Right ventricle myocardium superior (tissue), 1 donor: ENCODE results near the gene C1orf50. TPM values are rescaled to one million over a fixed set of nuclear protein-coding genes. Genes with fewer than 3 reads are reported as not detected.
"Not testable (repeated sequence)": the region's sequence is repeated elsewhere in the genome, so short reads cannot be mapped to it uniquely, and the experiment has no call there.

Source experiments
- ATAC-seq: fragments of 200-7000 bp; cut with Tn5 transposase; one replicate; pipeline ENCODE4 v1.9.1; 2020; ENCODE audit warnings: mild to moderate bottlenecking; ENCODE audit not compliant: poor library complexity
- DNase-seq: peaks from one replicate; pipeline ENCODE4 v3.0.0-alpha.2; 2020
- intact Hi-C: fragments of 100-400 bp; cut with DNase I; formaldehyde crosslinking; loops from one replicate; pipeline ENCODE4 v1.11.2; 2022
- total RNA-seq: library from RNA; stranded (reverse); fragmentation: NEBNext Ultra II Directional; extraction: Animal tissue kit (Norgen Biotek cat#: 25700); gene quantifications from one replicate; pipeline ENCODE4 v1.2.1, GENCODE V29; 2021
- donor health status: DM: no; HTN: yes; CAD: no; lungs with severe emphysema.

The C1orf50 gene
- total RNA-seq, 1 donor from 2014 or later: 7.6 TPM

DNA sequence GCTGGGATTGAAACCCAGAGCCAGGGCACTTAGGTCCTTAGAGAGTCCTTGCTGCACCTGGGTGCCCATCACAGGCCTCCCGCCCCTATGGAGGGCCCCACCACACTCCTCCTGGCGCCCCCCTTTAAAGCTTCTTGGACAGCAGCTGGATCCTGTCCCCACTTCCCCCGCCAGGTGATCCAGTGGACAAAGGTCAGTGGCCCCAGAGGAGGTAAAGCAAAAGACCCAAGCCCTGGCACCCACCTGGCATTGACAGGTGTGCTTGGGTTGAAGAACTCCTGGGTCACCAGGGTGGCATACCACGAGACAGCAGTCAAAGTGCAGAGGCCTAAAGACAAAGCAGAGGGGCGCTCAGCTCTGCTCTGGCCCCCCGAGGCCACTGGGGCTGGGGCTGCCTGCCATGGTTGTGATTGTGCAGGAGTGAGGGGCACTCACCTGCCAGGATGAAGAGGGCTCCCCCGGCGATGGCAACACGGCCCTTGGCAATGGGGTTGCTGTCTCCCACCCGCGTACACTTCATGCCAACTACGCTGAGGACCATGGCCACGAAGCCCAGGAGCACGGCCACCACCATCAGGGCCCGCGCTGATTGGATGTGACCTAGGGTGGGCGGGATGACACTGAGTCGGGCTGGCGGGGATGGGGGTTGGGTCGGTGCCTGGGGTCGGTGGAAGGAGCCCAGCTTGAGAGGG is 28.9 kb upstream of the C1orf50 start:
- ATAC-seq (no peak), DNase-seq (no peak)
- intact Hi-C loops: no loop called here

DNA sequence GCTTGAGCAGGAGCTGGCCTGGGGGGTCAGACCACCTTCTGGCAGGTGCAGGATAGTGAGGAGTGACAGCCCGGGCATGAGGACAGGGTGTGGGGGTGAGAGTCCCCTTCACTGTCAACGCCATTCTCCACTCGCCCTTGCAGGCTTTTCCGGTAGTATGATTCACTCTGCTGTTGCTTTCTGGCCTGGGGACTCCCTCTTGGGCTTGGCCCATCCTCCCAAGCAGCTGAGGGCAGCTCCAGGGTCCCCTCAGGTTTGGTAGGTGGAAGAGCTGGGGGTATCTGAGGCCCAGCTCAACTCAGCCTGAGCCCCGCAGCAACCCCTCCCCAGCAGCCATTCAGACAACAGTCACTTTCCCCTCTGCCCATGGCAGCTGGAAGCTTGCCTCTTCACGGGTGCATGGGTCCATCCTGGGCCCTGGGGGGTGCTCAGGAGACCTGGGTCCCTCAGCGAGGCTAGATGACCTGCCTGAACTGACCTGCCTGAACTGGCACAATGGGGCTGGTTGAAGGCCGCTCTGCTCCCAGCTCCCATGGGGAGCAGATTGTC is 28.3 kb upstream of the C1orf50 start:
- ATAC-seq (no peak), DNase-seq (no peak)

DNA sequence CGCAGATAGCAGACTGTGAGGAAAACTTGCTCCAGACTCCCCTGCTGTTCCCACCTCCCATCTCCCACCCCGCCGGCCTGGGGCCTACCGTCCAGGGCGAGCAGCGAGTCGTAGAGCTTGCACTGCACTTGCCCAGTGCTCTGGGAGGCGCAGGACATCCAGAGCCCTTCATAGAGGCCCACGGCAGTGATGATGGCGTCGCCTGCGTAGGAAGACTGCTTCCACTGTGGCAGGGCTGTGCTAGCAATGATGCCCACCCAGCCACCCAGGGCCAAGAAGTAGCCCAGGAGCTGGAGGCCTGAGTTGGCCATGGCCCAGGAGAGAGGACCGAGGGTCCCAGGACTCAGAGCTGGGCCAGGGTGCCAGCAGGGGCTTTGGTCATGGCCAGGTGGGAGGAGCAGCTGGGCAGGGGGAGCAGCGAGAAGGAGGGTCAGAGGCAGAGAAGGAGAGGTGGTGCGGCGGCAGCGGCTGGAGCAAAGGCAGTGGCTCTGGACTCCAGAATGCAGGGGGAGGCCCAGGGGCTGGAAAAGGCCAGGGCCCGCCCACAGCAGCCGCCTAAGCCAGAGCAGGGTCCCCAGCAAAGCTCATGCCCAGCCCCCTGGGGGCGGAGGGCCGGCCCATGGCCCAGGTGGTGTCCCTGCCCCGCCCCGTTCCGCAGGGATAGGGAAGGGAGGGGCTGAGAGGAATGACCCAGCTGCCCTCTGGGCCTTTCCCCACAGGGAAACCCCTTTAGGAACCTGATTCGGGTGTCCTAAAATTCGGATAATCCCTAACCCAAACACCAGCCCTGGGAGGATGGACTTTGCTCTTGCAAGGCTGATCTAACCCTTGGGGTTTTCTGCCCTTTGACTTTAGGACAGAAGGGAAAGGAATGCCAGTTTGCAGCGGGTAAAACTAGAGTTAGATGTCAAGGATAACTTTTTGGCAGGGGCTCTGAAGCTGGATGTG is 27.0 kb upstream of the C1orf50 start, which contains the start of gene CLDN19:
Gene CLDN19 (minus strand): TSS at position 484 of the 948 bp plus-strand sequence. CDS start 173 bp downstream, at position 311.
- intact Hi-C loops: no loop called here
- DNase-seq: no peak
- ATAC-seq: no peak

More for the DNA sequence above, 28.3 kb upstream of the C1orf50 start:
- intact Hi-C loops: no loop called here

DNA sequence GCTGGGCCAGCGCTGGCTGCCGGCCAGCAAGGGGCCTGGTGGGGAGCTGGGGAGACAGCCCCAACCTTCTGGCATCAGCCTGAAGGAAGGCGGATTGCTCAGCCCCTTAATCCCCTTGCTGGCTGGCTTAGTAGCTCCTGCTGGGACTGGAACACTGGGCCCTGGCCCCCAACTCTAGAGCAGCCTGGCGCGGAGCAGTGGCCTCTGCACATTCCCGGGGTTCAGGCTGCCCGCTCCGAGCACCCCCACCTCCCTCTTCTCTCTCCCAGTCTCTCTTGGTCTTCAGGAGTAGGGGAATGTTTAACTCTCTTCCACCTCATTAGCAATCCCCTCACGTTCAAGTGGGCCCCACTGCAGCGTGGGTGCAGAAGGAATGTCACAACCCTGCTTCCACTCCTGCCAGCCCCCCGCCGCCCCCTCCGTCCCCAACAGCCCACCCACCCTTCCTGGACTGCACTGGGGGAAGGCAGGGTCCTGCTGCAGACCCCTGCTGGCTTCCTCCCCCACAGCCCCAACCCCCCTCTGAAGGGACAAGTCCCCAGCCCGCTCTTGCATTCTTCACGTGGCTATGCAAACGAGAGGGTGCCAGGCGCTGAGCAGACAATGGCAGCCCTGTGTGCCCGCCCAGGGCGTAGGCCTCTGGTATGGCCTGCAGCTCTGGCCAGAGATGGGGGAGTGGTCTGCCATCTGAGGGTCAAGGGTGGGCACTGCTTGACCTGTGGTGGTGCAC is 26.0 kb upstream of the C1orf50 start:
- no peak for DNase-seq
- no peak for ATAC-seq
- intact Hi-C loops: no loop called here

DNA sequence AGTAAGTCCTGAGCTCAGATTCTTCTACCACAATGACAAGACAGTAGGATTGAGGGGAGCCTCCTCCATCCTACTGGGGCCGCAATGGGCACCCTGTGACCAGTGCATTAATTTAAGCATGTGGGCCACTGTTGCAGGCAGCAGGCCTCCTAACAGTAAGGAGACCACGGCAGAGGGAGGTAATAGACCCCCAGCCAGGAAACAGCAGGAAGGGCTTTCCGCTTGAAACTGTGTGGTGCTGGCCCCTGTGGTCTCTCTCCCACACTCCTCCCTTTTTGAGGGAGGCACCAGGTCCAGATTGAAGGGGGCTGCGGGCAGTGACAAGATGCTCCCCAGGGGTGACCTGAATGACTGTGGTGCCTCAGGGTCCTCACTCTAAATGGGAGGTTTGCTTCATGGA is 25.3 kb upstream of the C1orf50 start:
- DNase-seq (no peak), ATAC-seq (no peak)
- intact Hi-C loops: no loop called here

DNA sequence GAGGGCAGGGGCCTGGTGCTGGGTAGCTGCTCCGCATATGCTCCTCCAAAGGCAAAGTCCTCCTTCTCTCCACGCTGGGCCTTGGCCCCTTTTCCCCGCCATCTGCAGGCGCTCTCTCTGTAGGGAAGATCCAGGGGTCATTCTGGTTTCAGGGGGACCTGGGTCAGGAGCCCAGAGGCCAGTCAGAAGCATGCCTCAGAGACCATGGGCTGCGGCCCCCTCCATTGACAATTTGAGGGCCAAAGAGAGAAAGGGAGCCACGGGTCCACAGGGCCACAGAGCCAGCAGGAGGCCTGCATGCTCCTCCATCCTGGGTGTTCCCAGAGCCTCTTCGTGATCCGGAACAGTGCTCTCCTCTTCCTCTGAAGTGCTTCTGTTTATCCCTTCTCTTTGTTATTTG is 24.9 kb upstream of the C1orf50 start:
- intact Hi-C loops: no loop called here
- DNase-seq (no peak), ATAC-seq (no peak)

DNA sequence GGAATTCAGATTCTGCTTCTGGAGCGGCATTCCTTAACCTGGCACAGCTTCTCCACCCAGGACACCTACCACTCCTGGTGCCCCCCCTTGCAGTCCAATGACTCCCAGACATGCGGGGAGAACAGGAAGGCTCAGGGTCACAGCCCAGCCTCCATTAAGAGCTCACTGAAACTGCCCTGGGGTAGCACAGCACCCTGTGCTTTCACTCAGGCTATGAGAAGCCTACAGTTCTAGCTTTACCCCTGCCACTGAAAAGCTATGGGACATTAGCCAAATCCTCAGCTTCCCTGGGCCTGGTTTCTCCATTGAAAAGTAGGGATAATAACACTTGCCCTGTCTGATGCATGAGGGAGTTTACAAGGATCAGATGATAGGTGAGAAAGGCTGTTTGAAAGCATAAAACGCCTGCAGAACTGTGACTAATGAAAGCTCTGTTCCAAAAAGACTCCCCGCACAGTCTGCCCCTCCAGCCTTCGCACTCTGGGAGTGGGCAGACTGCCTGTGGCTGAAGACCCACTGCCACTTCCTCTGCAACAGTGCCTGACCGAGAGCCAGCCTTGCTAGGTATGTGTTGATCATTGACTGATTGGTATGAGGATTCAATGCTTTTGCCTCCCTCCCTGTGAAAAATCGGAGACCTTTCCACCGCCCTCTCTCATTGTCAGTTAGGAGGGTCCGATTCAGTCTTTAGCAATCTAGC is 24.3 kb upstream of the C1orf50 start:
- no peak for DNase-seq
- intact Hi-C loops: no loop called here
- no peak for ATAC-seq

DNA sequence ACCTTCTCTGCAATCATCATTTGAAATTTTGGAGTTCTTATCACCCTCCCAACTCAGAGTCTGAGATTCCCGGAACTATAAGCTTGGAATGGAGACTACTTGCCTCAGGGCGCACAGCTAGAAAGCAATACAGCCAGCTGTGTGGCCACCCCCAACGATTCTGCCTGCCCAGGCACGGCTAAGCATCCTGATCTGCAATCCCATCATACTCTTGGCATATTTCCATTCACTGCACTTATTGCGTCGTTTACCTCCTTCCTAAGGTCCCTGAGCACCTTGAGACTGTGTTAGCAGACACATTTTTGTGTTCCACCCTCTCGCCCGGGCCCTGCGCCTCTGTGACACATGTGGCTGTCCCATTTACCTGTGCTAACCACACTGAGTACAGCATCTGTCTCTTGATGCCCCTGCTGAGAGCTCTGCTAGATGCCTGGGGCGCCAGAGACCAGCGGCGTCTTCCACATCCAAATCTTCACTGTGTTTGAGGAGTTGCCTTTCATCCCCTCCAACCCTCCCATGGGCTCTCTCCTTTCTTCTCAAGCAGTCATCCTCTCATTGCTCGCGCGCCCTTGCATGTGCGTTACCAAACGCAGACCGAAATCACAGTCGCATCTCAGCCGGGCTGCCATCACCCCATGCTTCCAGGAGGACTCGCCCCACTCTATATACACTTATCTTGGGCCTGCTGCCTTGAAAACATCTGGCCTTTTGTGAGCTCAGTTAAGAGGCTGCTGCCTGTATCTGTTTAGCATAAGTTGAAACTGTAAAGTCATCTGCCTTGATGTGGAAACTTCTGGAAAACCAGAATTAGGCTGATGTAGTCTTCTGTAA is 23.5 kb upstream of the C1orf50 start:
- DNase-seq (no peak), ATAC-seq (no peak)
- intact Hi-C loops: no loop called here

DNA sequence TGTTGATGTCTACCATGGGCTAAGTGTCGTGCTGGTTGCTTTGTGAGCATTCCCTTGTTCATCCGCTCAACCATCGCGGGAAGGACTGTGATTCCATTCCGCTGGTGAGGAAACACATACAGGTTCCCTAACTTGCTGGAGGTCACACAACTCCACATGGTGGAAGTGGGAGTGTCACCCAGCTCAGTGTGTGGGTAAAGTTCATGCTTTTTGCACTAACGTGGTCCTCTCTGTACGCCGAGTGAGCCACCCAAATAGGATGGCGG is 23.0 kb upstream of the C1orf50 start:
- no peak for DNase-seq
- intact Hi-C loops: no loop called here
- no peak for ATAC-seq

DNA sequence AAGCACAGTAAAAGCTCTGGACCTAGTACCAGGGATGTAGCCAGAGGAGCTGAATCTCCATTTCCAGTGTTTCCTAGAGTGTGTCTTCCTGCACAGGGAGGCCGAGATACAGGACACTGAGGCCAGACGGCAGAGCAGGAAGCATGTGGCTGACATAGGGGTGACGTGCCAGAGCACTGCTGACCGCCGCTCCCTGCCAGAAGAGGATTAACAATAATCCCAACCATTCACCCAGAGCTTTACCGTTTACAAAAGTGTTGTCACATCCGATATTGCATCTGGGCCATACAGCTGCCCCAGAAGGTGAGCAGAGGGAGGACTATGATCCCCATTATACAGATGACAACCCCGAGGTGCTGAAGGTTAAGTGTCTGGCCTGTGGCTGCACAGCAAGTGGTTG is 21.2 kb upstream of the C1orf50 start:
- DNase-seq (no peak), ATAC-seq (no peak)

DNA sequence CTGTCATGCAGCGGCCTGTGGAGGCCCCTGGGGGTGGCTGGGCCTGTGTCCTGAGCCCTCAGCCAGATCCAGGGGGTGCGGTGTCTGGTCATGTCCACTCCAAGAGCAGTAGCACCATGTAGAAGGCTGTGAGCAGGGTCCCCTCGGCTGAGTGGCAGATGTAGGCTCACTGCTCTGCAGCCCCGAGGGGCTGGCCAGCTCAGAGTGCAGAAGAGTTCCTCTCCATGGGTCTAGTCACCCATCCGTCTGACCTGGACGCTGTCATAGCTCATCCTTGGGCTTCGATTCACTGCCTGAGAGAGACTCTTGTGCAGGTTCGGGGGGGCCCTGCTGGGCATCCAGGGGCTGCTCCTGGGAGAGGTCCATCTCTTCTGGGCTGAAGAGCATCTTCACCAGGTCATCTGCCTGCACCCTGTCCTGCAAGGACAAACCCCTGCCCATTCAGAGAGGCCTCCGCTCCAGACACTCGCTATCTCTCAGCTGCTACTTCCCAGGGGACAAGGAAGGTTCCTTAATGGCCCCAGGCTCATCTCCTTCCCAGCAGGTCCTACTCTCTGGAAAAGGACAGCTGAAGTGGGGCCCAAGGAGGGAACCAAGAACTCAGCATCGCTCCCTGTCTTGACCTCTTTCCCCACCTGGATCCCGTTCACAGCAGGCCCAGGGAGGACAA is 20.5 kb upstream of the C1orf50 start:
- DNase-seq: no peak
- intact Hi-C loops: loop anchor here (5.0 kb wide), 1 partner anchor 169 kb away; no protein-coding TSS in a partner anchor
- no peak for ATAC-seq

More for the DNA sequence above, 21.2 kb upstream of the C1orf50 start:
- intact Hi-C loops: loop anchor here (5.0 kb wide), 1 partner anchor 169 kb away; no protein-coding TSS in a partner anchor

DNA sequence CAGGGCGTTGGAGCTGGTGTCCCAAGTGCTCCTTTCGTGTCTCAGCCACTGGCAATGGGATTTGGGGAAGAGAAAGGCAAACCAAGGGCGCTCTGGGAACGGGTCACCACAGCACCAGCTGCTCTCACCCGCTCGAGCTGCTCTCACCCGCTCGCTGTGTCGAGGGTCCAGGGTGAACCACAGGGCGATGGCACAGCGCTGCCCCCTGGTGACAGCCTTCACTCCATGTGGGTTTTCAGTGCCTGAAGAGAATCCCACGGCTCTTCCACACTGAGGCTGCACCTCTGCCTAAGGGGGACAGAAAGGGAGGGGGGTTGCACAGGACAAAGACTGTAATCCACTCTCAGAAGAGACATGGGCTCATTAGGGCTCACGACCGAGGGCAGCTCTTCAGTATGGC is 19.9 kb upstream of the C1orf50 start:
- peak; percentile 72 for DNase-seq
- peak; percentile 77 for ATAC-seq
- intact Hi-C loops: loop anchor here (5.0 kb wide), 1 partner anchor 170 kb away; no protein-coding TSS in a partner anchor

DNA sequence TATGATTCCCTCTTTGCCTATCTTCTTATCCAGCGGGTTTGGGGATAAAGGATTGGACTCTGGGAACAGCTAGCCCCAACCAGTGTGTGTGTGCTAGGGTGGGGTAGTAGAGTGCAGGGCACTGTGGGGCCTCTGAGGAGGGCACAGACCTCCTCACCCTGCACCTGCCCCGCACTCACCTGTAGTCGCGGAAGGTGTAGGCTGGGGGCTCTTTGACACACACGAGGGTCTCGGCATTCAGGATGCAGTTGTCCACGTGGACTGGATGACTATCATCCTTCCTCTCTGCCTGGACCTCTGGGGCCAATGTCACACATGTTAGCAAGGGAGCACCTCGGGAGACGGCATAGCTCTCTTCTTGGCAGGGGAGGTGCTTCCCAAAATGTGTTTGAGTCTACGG is 19.0 kb upstream of the C1orf50 start:
- ATAC-seq (no peak), DNase-seq (no peak)
- intact Hi-C loops: loop anchor here (5.0 kb wide), 1 partner anchor 171 kb away; no protein-coding TSS in a partner anchor

DNA sequence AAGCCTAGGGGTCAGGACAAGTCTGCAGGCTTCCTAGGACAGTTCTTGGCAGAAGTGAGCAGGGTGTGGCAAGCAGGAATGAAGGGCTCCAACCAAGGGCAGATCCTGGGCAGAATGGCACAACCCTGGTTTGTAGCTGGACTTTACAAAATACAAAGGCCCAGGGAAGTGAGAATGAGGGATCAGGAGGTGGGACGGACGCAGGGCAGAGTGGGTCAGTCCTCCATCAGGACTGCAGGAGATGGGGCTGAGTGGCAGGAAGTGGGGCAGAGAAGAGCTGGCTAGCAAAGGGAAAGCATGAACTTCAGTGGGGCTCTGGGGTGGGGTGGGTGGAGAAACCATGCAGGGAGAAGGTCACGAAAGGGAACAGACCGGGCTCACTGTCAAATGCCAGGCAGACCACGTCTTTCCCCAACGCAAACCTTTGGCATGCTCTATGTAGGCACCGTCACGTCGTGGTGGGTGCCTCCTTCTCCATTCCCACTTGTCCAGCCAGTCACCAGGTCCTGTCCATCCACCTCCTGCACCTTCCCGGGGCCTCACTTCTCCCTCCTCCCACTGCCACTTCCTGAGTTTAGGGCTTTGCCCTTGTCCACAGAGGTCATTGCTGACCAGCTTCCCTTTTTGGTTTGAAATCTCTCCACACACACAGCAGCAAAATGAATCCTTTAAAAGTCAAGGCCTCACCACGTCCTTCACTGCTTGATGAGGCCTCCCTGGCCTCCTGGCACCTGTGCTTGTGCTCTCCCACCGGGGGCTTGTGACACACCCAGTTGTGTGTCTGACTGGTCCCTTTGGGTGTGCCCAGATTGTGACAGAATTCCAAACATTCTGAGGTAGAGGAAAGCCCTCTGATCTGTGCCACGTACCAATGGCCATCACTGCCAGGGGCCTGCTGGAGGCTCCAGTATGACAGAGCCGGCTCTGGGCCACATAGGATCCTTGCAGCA is 18.3 kb upstream of the C1orf50 start:
- intact Hi-C loops: loop anchor here (5.0 kb wide), 1 partner anchor 171 kb away; no protein-coding TSS in a partner anchor
- DNase-seq: no peak
- ATAC-seq: no peak

DNA sequence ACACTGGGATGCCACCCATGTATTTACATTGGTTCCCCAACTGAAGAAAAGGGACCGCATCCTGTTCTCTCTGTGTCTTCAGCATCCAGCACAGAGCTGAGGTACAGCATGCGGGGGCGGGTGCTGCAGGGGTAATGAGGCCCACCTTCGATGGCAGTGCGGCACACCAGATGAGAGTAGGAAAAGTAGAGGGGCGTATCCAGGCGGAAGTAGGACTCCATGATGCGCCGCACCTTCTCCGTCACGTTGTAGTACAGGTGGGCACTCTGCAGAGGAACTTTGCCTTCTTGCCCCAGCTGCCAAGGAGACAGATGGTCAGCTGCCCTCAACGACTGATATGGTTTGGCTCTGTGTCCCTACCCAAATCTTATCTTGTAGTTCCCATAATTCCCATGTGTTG is 17.0 kb upstream of the C1orf50 start:
- DNase-seq: no peak
- ATAC-seq: no peak
- intact Hi-C loops: no loop called here

DNA sequence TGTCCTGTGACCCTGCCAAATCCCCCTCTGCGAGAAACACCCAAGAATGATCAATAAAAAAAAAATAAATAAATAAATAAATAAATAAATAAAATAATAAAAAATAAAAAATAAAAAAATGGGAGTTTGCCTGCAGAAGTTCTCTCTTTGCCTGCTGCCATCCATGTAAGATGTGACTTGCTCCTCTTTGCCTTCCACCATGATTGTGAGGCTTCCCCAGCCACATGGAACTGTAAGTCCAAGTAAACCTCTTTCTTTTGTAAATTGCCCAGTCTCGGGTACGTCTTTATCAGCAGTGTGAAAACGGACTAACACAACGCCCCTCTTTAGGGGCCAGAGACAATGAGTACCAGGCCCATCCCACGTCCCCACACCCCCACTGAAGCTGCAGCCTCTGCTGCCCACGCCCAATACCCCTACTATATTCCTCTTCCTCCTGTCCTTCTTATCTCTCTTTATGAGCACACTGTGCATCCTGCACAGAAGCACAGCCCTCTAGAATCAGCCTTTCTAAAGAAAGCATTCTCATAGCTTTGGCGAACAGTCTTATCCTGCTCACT is 15.5 kb upstream of the C1orf50 start:
- DNase-seq, ATAC-seq, intact Hi-C loops: not testable (repeated sequence)
